CD4-positive, alpha-beta T cell treated with Interleukin-4 for 1 hour (primary cell): ENCODE data around the gene TMEM225B.
"Not testable (repeated sequence)": the region's sequence is repeated elsewhere in the genome, so short reads cannot be mapped to it uniquely, and the experiment has no call there.

Experiments
- DNase-seq, 2 donors: peaks; one replicate each; pipeline ENCODE4 v3.0.0-alpha.2; 2020 to 2022

The TMEM225B gene

GRCh38 chr7:99579956-99580777, 17.9 kb upstream of the TMEM225B start:
- peak; percentile 50 to 54 for DNase-seq

GRCh38 chr7:99580778-99581332, 17.2 kb upstream of the TMEM225B start:
- not testable (repeated sequence) for DNase-seq

- no peak for DNase-seq
Measured at GRCh38 chr7:99588868-99589267, 9.2 kb upstream of the TMEM225B start.

- no peak for DNase-seq
Measured at GRCh38 chr7:99594948-99595745, 2.9 kb upstream of the TMEM225B start.

- no peak for DNase-seq
Measured at GRCh38 chr7:99596408-99596955, 1.6 kb upstream of the TMEM225B start.

DNA sequence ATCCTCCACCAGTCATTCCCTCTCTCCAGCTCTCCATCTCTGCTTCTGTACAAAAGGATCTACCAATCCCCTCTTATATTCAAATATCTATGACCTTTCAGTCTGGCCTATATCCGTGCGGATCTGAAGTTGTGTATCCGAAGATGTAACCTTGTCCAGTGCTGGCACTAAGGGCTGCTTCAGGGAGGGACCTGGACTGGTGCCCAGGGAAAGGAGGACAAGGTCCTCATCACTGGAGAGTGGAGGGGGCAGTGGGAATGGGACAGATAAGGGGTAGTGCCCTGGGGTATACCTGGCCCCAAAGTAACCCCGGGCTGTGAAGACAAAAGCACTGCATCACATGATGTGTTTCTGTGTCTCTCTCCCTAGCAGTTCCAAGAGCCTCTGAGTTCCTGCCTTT, 1.8 kb downstream of the TMEM225B start:
- no peak for DNase-seq

- no peak for DNase-seq
Measured at GRCh38 chr7:99601656-99602310, 3.7 kb downstream of the TMEM225B start.

DNA sequence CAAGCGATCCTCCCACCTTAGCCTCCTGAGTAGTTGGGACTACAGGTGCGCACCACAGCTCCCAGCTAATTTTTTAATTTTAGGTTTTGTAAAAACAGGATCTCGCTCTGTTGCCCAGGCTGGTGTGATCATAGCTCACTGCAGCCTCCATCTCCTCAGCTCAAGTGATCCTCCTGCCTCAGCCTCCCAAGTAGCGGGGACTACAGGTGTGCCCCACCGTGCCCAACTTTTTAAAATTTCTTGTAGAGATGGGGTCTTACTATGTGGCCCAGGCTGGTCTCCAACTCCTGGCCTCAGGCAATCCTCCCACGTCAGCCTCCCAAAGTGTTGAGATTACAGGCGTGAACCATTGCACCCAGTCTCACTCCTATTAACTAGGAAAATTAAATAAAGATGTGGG, 7.5 kb downstream of the TMEM225B start:
- no peak for DNase-seq

- DNase-seq = no peak
Measured at GRCh38 chr7:99606531-99606930, 8.5 kb downstream of the TMEM225B start.

DNA sequence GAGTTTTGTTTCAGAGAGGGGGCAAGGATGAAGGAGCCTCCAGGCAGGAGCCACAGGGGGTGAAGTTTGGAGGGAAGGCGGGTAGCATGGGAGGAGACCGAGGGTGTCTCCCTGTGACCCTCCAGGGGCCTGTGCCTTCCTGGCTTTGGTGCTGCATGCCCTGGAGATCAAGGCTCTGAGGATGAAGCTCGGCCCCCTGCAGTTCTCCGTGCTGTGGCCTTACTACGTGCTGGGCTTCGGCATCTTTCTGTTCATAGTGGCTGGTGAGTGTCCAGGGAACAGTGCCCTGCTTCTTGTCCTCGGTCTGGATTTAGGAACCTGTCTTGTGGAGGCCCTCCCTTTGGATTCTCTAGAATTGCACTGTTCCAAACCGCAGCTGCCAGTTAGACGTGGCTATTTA, 9.5 kb downstream of the TMEM225B start:
- DNase-seq = no peak

GRCh38 chr7:99614495-99614894, 16.4 kb downstream of the TMEM225B start:
- no peak for DNase-seq

GRCh38 chr7:99615989-99616358, 17.9 kb downstream of the TMEM225B start:
- no peak for DNase-seq

- peak; percentile 89 to 91 for DNase-seq
Measured at GRCh38 chr7:99616359-99617191, 18.5 kb downstream of the TMEM225B start, which contains the start of gene ZSCAN25. ZSCAN25 (plus strand) TSS chr7:99616946; CDS start chr7:99619607, 2,661 bp downstream.

DNA sequence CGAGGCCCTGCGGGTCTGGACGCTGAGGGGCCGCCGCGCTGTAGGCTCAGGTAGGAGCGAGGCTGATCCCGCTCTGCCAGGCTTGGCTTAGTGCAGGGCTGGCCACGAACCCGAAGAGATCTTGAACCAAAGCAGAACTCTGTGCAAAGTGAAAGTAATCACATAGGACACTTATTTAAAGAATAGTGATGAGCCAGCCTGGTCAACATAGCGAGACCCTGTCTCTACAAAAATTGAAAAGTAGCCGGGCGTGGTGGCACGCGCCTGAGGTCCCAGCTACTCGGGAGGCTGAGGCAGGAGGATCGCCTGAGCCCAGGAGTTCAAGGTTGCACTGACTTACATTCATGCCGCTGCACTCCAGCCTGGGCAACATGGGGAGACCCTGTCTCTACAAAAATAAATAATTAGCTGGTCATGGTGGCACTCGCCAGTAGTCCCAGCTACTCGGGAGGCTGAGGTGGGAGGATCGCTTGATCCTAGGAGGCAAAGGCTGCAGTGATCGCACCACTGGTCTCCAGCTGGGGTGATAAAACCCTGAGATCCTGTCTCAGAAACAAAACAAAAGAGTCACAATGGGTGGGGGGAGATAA, 19.2 kb downstream of the TMEM225B start:
- DNase-seq = no peak

DNA sequence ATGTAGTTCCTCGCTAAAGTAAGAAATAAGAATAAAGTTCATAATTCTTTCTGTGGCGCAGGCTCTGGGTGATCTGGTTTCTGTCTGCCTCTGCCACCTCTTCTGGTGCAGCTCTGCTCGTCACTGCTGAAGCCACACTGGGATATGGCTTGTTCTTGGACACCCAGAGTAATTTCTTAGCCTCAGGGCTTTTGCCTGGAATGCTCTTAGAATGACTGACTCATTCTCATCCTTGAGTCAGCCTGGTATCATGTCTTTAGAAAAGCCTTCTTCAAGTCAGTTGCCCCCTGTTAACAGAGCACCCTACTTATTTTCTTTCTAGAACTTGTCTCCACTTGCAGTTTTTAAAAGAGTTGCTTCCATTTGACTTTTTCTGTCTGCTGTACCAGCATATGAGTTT, 20.7 kb downstream of the TMEM225B start:
- DNase-seq = no peak

- DNase-seq = no peak
Measured at GRCh38 chr7:99619571-99620130, 21.6 kb downstream of the TMEM225B start.

DNA sequence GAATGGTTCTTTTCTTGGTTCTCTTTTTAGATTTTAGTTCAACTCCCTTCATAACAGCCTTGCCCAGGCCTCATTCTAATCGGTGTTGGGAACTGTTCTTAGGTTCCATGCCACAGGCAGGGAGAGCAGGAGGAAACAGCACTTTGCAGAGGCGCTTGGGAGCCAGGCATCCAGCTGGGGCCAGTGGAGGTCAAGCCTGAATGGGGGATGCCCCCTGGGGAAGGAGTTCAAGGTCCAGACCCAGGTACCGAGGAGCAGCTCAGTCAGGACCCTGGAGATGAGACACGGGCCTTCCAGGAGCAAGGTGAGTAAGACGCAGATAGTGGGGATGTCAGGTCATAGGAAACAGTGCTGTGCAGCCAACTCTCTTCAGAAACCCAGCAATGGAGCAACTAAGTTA, 23.2 kb downstream of the TMEM225B start:
- DNase-seq = no peak

GRCh38 chr7:99622596-99622995, 24.5 kb downstream of the TMEM225B start:
- no peak for DNase-seq

- peak in 1 of 2 donors; percentile 18 for DNase-seq
Measured at GRCh38 chr7:99623091-99623693, 25.1 kb downstream of the TMEM225B start.

- DNase-seq = no peak
Measured at GRCh38 chr7:99623702-99624447, 25.8 kb downstream of the TMEM225B start.
